NCI-H345 treated with DMSO at 0.1 percent for 48 hours (cell line): ENCODE measurements around the gene RAPGEF4.

Experiments
- DNase-seq: peaks from one replicate; lab custom pipeline; 2025; ENCODE audit not compliant: unreplicated experiment; lab: John Stamatoyannopoulos, UW

RAPGEF4 gene

GRCh38 chr2:172894689-172895387, 159.2 kb downstream of the RAPGEF4 start:
- DNase-seq: no peak

- no peak for DNase-seq
Observed at GRCh38 chr2:172896661-172897081, 161.0 kb downstream of the RAPGEF4 start.

GRCh38 chr2:172900871-172901270, 165.2 kb downstream of the RAPGEF4 start:
- DNase-seq: no peak

- no peak for DNase-seq
Observed at GRCh38 chr2:172901913-172902312, 166.3 kb downstream of the RAPGEF4 start.

- DNase-seq: no peak
Observed at GRCh38 chr2:172904236-172904635, 168.6 kb downstream of the RAPGEF4 start.

- no peak for DNase-seq
Observed at GRCh38 chr2:172905937-172906811, 170.5 kb downstream of the RAPGEF4 start.

- no peak for DNase-seq
Observed at GRCh38 chr2:172908275-172908674, 172.6 kb downstream of the RAPGEF4 start.

- DNase-seq: no peak
Observed at GRCh38 chr2:172909454-172909853, 173.8 kb downstream of the RAPGEF4 start.

- DNase-seq: no peak
Observed at GRCh38 chr2:172912266-172912665, 176.6 kb downstream of the RAPGEF4 start.

GRCh38 chr2:172914341-172915008, 178.8 kb downstream of the RAPGEF4 start:
- DNase-seq: no peak

GRCh38 chr2:172917716-172918115, 182.1 kb downstream of the RAPGEF4 start:
- DNase-seq: no peak

GRCh38 chr2:172919732-172920131, 184.1 kb downstream of the RAPGEF4 start:
- DNase-seq: no peak

GRCh38 chr2:172921532-172922236, 186.0 kb downstream of the RAPGEF4 start:
- DNase-seq: no peak

GRCh38 chr2:172922306-172922705, 186.7 kb downstream of the RAPGEF4 start:
- no peak for DNase-seq

- DNase-seq: no peak
Observed at GRCh38 chr2:172922815-172923214, 187.2 kb downstream of the RAPGEF4 start.

GRCh38 chr2:172924097-172924660, 188.5 kb downstream of the RAPGEF4 start:
- no peak for DNase-seq

GRCh38 chr2:172925600-172925999, 190.0 kb downstream of the RAPGEF4 start:
- DNase-seq: no peak

- no peak for DNase-seq
Observed at GRCh38 chr2:172926785-172927640, 191.4 kb downstream of the RAPGEF4 start.

- DNase-seq: no peak
Observed at GRCh38 chr2:172927641-172928357, 192.2 kb downstream of the RAPGEF4 start.
